HG03457 (cell line): ENCODE measurements around the gene SRD5A1.

Experiments
- ATAC-seq: cut with Tn5 transposase; IDR thresholded peaks from one replicate; pipeline ENCODE4 v1.9.1; 2021; ENCODE audit warnings: moderate number of reproducible peaks; ENCODE audit not compliant: unreplicated experiment

The SRD5A1 gene

GRCh38 chr5:6711409-6712141, 78.3 kb downstream of the SRD5A1 start:
- ATAC-seq: no peak

GRCh38 chr5:6712142-6712576, 78.9 kb downstream of the SRD5A1 start:
- ATAC-seq: peak; percentile 10

- peak; percentile 51 for ATAC-seq
Measured at GRCh38 chr5:6712577-6713273, 79.5 kb downstream of the SRD5A1 start.

GRCh38 chr5:6713274-6714225, 80.3 kb downstream of the SRD5A1 start, which contains the start of gene TENT4A:
TENT4A (plus strand) TSS chr5:6713432; CDS start chr5:6713984, 552 bp downstream.
- peak; percentile 3 for ATAC-seq

GRCh38 chr5:6714226-6715041, 81.2 kb downstream of the SRD5A1 start:
- ATAC-seq: no peak

GRCh38 chr5:6715271-6715670, 82.0 kb downstream of the SRD5A1 start:
- no peak for ATAC-seq

GRCh38 chr5:6715758-6716628, 82.8 kb downstream of the SRD5A1 start:
- no peak for ATAC-seq

- no peak for ATAC-seq
Measured at GRCh38 chr5:6716629-6717149, 83.4 kb downstream of the SRD5A1 start.

GRCh38 chr5:6717247-6717646, 84.0 kb downstream of the SRD5A1 start:
- ATAC-seq: no peak

GRCh38 chr5:6717687-6718086, 84.4 kb downstream of the SRD5A1 start:
- ATAC-seq: no peak

- ATAC-seq: no peak
Measured at GRCh38 chr5:6718161-6718681, 85.0 kb downstream of the SRD5A1 start.

- ATAC-seq: no peak
Measured at GRCh38 chr5:6718718-6719117, 85.5 kb downstream of the SRD5A1 start.

- no peak for ATAC-seq
Measured at GRCh38 chr5:6719417-6719816, 86.2 kb downstream of the SRD5A1 start.

- no peak for ATAC-seq
Measured at GRCh38 chr5:6719896-6720560, 86.8 kb downstream of the SRD5A1 start.

GRCh38 chr5:6720561-6720921, 87.3 kb downstream of the SRD5A1 start:
- no peak for ATAC-seq

- ATAC-seq: no peak
Measured at GRCh38 chr5:6721442-6721841, 88.2 kb downstream of the SRD5A1 start.

- no peak for ATAC-seq
Measured at GRCh38 chr5:6722015-6722414, 88.8 kb downstream of the SRD5A1 start.

GRCh38 chr5:6723122-6723815, 90.0 kb downstream of the SRD5A1 start:
- ATAC-seq: no peak
